Progenitor cell of endocrine pancreas (in vitro differentiated cells): ENCODE data around the gene AGMO. TPM values are rescaled to one million over a fixed set of nuclear protein-coding genes. Genes with fewer than 3 reads are reported as not detected.

Source experiments
- DNase-seq: peaks from one replicate; pipeline ENCODE4 v3.0.0; 2021; ENCODE audit warnings: low spot score; ENCODE audit not compliant: unreplicated experiment
- H3K27ac Mint-ChIP-seq: 2 replicates; pipeline ENCODE4 v1.8.0; 2021; ENCODE audit warnings: mild to moderate bottlenecking, moderate library complexity, mixed read lengths
- H3K27me3 Mint-ChIP-seq: 2 replicates; pipeline ENCODE4 v1.8.0; 2021; ENCODE audit warnings: mixed read lengths
- H3K36me3 Mint-ChIP-seq: 2 replicates; pipeline ENCODE4 v1.8.0; 2022; ENCODE audit warnings: mixed read lengths; ENCODE audit not compliant: insufficient read depth
- H3K4me1 Mint-ChIP-seq: 2 replicates; pipeline ENCODE4 v1.8.0; 2021; ENCODE audit warnings: low read depth, mixed read lengths
- H3K4me3 Mint-ChIP-seq: 2 replicates; pipeline ENCODE4 v1.8.0; 2021; ENCODE audit warnings: low read depth, mild to moderate bottlenecking, moderate library complexity, mixed read lengths
- H3K9me3 Mint-ChIP-seq: 2 replicates; pipeline ENCODE4 v1.8.0; 2021; ENCODE audit warnings: low read depth, mixed read lengths
- CTCF ChIP-seq: fragments of 200-600 bp; sonication (generic); IDR thresholded peaks from one replicate; pipeline ENCODE4 v1.5.0; 2021; ENCODE audit warnings: antibody characterized with exemption, mild to moderate bottlenecking; ENCODE audit not compliant: unreplicated experiment
- total RNA-seq: library from RNA; stranded (reverse); gene quantifications from 2 replicates; pipeline ENCODE4 v1.2.1, GENCODE V29; 2021

AGMO gene
- total RNA-seq, 1 donor from 2014 or later: 0.19 TPM

- no peak for DNase-seq
- H3K9me3 Mint-ChIP-seq: no peaks in the 10 kb centered on the region
- H3K4me3 Mint-ChIP-seq: no peak overlapping the region
- H3K27ac Mint-ChIP-seq: peak overlapping the region; percentile 4
- no peaks in the 10 kb centered on the region for H3K36me3 Mint-ChIP-seq
- no peak for TF ChIP-seq CTCF
- H3K4me1 Mint-ChIP-seq: peaks cover 7% of the 10 kb centered on the region
- H3K27me3 Mint-ChIP-seq: no peaks in the 10 kb centered on the region
Measured at GRCh38 chr7:15489383-15489782, 72.4 kb downstream of the AGMO start.

- Mint-ChIP-seq H3K27me3 (no peaks in the 10 kb centered on the region), H3K4me3 (no peak overlapping the region), H3K4me1 (peaks cover 7% of the 10 kb centered on the region), H3K9me3 (no peaks in the 10 kb centered on the region), H3K36me3 (no peaks in the 10 kb centered on the region), H3K27ac (no peak overlapping the region)
- TF ChIP-seq CTCF: no peak
- DNase-seq: no peak
Measured at GRCh38 chr7:15488401-15488800, 73.4 kb downstream of the AGMO start.

- no peak overlapping the region for H3K27ac Mint-ChIP-seq
- no peak for TF ChIP-seq CTCF
- no peak for DNase-seq
- H3K36me3 Mint-ChIP-seq: no peaks in the 10 kb centered on the region
- H3K9me3 Mint-ChIP-seq: no peaks in the 10 kb centered on the region
- H3K27me3 Mint-ChIP-seq: no peaks in the 10 kb centered on the region
- peaks cover 7% of the 10 kb centered on the region for H3K4me1 Mint-ChIP-seq
- no peak overlapping the region for H3K4me3 Mint-ChIP-seq
Measured at GRCh38 chr7:15487896-15488295, 73.9 kb downstream of the AGMO start.

DNA sequence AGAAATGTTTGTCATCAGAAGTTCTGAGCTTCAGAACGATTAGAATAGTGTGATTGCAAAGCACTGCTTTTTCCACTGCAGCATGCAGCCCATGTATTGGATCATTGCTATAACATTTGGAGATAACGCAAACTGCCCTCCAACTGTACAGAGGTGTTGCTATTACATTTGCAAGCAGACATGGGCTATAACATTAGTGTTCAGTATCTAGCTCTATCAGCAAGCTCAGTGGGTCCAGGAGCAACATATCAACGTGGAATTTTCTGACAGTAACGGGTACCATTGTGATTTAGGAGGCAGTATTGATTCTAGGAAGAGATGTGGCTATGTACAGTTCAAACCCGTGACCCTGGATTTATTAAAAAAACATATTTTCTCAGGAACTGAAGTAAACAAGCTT lies 75.8 kb downstream of the AGMO start:
- Mint-ChIP-seq H3K36me3 (no peaks in the 10 kb centered on the region), H3K9me3 (no peaks in the 10 kb centered on the region)

GRCh38 chr7:15485431-15485830 lies 76.4 kb downstream of the AGMO start:
- Mint-ChIP-seq H3K36me3 (no peaks in the 10 kb centered on the region), H3K4me1 (peaks cover 7% of the 10 kb centered on the region), H3K27ac (no peak overlapping the region), H3K4me3 (no peak overlapping the region), H3K9me3 (no peaks in the 10 kb centered on the region), H3K27me3 (no peaks in the 10 kb centered on the region)
- no peak for TF ChIP-seq CTCF
- DNase-seq: no peak

More for the DNA sequence above, 75.8 kb downstream of the AGMO start:
- no peak for DNase-seq
- Mint-ChIP-seq H3K27ac (no peak overlapping the region), H3K4me3 (no peak overlapping the region), H3K27me3 (no peaks in the 10 kb centered on the region), H3K4me1 (peaks cover 7% of the 10 kb centered on the region)
- TF ChIP-seq CTCF: no peak

- H3K36me3 Mint-ChIP-seq: no peaks in the 10 kb centered on the region
- H3K9me3 Mint-ChIP-seq: no peaks in the 10 kb centered on the region
- H3K27me3 Mint-ChIP-seq: no peaks in the 10 kb centered on the region
- no peak overlapping the region for H3K4me3 Mint-ChIP-seq
- no peak for DNase-seq
- no peak overlapping the region for H3K27ac Mint-ChIP-seq
- H3K4me1 Mint-ChIP-seq: peaks cover 7% of the 10 kb centered on the region
- TF ChIP-seq CTCF: no peak
Measured at GRCh38 chr7:15481132-15481531, 80.7 kb downstream of the AGMO start.
